SU-DHL-6 (cell line): ENCODE data around the gene DLGAP3.
A peak's percentile ranks its signal among the peaks of the same experiment; 100 is the strongest.
"Not testable (repeated sequence)": the region's sequence is repeated elsewhere in the genome, so short reads cannot be mapped to it uniquely, and the experiment has no call there.

Source experiments
- H2AFZ ChIP-seq: fragments of 200-600 bp; sonication (generic); 2 replicates; pipeline ENCODE4 v1.6.1; 2014; ENCODE audit warnings: low read depth, mild to moderate bottlenecking, moderate library complexity, mixed read lengths, antibody characterized with exemption, low read length; ENCODE audit not compliant: severe bottlenecking
- H3F3A ChIP-seq: fragments of 200-600 bp; shearing (Covaris generic); 2 replicates; pipeline ENCODE4 v1.6.0; 2016; ENCODE audit warnings: antibody characterized with exemption, mild to moderate bottlenecking; ENCODE audit not compliant: insufficient read depth
- H3K27ac ChIP-seq: fragments of 200-600 bp; sonication (generic); 2 replicates; pipeline ENCODE4 v1.5.1; 2016; ENCODE audit warnings: low read depth, mild to moderate bottlenecking, low read length, moderate library complexity, mixed read lengths
- H3K27me3 ChIP-seq: fragments of 200-600 bp; sonication (generic), shearing (Covaris generic); 2 replicates; pipeline ENCODE4 v1.6.0; 2014; ENCODE audit warnings: mild to moderate bottlenecking, low read length
- H3K36me3 ChIP-seq: fragments of 200-600 bp; sonication (generic); 2 replicates; pipeline ENCODE4 v1.6.1; 2014; ENCODE audit warnings: mild to moderate bottlenecking, low read length, mixed read lengths
- H3K4me2 ChIP-seq: fragments of 300-600, 200-600 bp; shearing (Covaris generic), sonication (generic); 2 replicates; pipeline ENCODE4 v1.6.0; 2014; ENCODE audit warnings: low read length, low read depth, mild to moderate bottlenecking; ENCODE audit not compliant: poor library complexity, severe bottlenecking
- H3K4me3 ChIP-seq: fragments of 200-600 bp; sonication (generic); 2 replicates; pipeline ENCODE4 v1.5.1; 2014; ENCODE audit warnings: antibody characterized with exemption, low read length, mild to moderate bottlenecking, mixed read lengths; ENCODE audit not compliant: insufficient read depth, poor library complexity, severe bottlenecking
- H3K79me2 ChIP-seq: fragments of 200-600 bp; sonication (generic); 2 replicates; pipeline ENCODE4 v1.6.1; 2014; ENCODE audit warnings: mild to moderate bottlenecking, low read length, moderate library complexity; ENCODE audit not compliant: insufficient read depth
- H3K9ac ChIP-seq: fragments of 200-600 bp; sonication (generic); 2 replicates; pipeline ENCODE4 v1.7.0; 2014; ENCODE audit warnings: mild to moderate bottlenecking, low read length
- H3K9me2 ChIP-seq: fragments of 200-600 bp; sonication (generic); replicated peaks from 2 replicates; pipeline ENCODE4 v1.6.1; 2014; ENCODE audit warnings: low read length; ENCODE audit not compliant: insufficient read depth
- H3K9me3 ChIP-seq: fragments of 200-600 bp; sonication (generic); 2 replicates; pipeline ENCODE4 v1.6.1; 2014; ENCODE audit warnings: low read length, mixed read lengths; ENCODE audit not compliant: insufficient read depth
- H4K20me1 ChIP-seq: fragments of 200-600 bp; sonication (generic); 2 replicates; pipeline ENCODE4 v1.6.1; 2014; ENCODE audit warnings: low read depth, mild to moderate bottlenecking, antibody characterized with exemption, low read length, moderate library complexity, mixed read lengths
- EZH2phosphoT487 ChIP-seq: fragments of 200-600 bp; sonication (generic), shearing (Covaris generic); conservative IDR thresholded peaks from 2 replicates; pipeline ENCODE4 v1.6.1; 2018; ENCODE audit warnings: mild to moderate bottlenecking, antibody characterized with exemption, low read length, moderate library complexity, mixed read lengths
- TF ChIP-seq, protein P1 (sequence below): fragments of 200-600 bp; sonication (generic); IDR thresholded peaks from one replicate; pipeline ENCODE4 v1.5.1; 2017; ENCODE audit warnings: antibody characterized with exemption, mild to moderate bottlenecking, low read length, moderate library complexity; ENCODE audit not compliant: insufficient read depth, poor library complexity, severe bottlenecking

Gene DLGAP3

DNA sequence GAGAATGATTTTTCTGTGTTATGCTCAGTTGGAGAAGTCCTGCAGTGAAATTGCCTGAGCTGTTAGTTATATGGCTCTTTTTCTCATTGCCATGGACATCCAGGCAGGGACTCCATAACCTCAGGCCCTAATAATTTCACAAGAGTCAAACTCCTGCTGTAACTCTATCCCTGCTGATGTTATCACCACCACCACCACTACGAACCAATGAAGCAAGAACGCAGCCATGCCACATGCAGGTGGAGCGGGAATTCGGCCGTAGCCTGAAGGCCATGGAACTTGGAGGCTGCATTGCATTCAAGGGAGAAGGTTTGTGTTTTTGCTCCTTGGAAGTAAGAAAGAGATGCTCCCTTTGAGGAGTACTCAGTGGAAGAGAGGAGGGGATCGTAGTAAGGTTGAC, 16.8 kb upstream of the DLGAP3 start:
- H3K9ac ChIP-seq = no peak overlapping the region
- no peak overlapping the region for H3K4me3 ChIP-seq
- H4K20me1 ChIP-seq = no peaks in the 10 kb centered on the region
- H3K9me2 ChIP-seq = no peaks in the 10 kb centered on the region
- H3K36me3 ChIP-seq = no peaks in the 10 kb centered on the region
- no peak overlapping the region for H3K27ac ChIP-seq
- H3K9me3 ChIP-seq = peaks cover 2% of the 10 kb centered on the region; the same call in 1 of the 2 replicates
- TF ChIP-seq, protein P1, sequence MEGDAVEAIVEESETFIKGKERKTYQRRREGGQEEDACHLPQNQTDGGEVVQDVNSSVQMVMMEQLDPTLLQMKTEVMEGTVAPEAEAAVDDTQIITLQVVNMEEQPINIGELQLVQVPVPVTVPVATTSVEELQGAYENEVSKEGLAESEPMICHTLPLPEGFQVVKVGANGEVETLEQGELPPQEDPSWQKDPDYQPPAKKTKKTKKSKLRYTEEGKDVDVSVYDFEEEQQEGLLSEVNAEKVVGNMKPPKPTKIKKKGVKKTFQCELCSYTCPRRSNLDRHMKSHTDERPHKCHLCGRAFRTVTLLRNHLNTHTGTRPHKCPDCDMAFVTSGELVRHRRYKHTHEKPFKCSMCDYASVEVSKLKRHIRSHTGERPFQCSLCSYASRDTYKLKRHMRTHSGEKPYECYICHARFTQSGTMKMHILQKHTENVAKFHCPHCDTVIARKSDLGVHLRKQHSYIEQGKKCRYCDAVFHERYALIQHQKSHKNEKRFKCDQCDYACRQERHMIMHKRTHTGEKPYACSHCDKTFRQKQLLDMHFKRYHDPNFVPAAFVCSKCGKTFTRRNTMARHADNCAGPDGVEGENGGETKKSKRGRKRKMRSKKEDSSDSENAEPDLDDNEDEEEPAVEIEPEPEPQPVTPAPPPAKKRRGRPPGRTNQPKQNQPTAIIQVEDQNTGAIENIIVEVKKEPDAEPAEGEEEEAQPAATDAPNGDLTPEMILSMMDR = no peak
- TF ChIP-seq EZH2phosphoT487 = no peak
- no peaks in the 10 kb centered on the region for H3F3A ChIP-seq
- H3K27me3 ChIP-seq = no peaks in the 10 kb centered on the region
- no peak overlapping the region for H3K4me2 ChIP-seq
- no peaks in the 10 kb centered on the region for H3K79me2 ChIP-seq
- H2AFZ ChIP-seq = no peak overlapping the region

- not testable (repeated sequence) for H3K9ac ChIP-seq, H3K4me3 ChIP-seq, H3K9me2 ChIP-seq, H3K27ac ChIP-seq, H3K79me2 ChIP-seq, H4K20me1 ChIP-seq, H3K27me3 ChIP-seq, H3K9me3 ChIP-seq, H3F3A ChIP-seq, H2AFZ ChIP-seq, H3K4me2 ChIP-seq, H3K36me3 ChIP-seq
Observed at GRCh38 chr1:34941798-34942197, 12.3 kb upstream of the DLGAP3 start.

GRCh38 chr1:34930702-34931071, 1.2 kb upstream of the DLGAP3 start:
- Histone ChIP-seq H2AFZ (no peak overlapping the region), H3K79me2 (no peaks in the 10 kb centered on the region), H3F3A (no peaks in the 10 kb centered on the region), H4K20me1 (no peaks in the 10 kb centered on the region), H3K4me3 (no peak overlapping the region), H3K9ac (no peak overlapping the region), H3K4me2 (no peak overlapping the region), H3K36me3 (no peaks in the 10 kb centered on the region), H3K9me3 (no peaks in the 10 kb centered on the region), H3K9me2 (no peaks in the 10 kb centered on the region), H3K27me3 (no peaks in the 10 kb centered on the region), H3K27ac (no peak overlapping the region)
- TF ChIP-seq, protein P1 = no peak
- TF ChIP-seq EZH2phosphoT487 = no peak

DNA sequence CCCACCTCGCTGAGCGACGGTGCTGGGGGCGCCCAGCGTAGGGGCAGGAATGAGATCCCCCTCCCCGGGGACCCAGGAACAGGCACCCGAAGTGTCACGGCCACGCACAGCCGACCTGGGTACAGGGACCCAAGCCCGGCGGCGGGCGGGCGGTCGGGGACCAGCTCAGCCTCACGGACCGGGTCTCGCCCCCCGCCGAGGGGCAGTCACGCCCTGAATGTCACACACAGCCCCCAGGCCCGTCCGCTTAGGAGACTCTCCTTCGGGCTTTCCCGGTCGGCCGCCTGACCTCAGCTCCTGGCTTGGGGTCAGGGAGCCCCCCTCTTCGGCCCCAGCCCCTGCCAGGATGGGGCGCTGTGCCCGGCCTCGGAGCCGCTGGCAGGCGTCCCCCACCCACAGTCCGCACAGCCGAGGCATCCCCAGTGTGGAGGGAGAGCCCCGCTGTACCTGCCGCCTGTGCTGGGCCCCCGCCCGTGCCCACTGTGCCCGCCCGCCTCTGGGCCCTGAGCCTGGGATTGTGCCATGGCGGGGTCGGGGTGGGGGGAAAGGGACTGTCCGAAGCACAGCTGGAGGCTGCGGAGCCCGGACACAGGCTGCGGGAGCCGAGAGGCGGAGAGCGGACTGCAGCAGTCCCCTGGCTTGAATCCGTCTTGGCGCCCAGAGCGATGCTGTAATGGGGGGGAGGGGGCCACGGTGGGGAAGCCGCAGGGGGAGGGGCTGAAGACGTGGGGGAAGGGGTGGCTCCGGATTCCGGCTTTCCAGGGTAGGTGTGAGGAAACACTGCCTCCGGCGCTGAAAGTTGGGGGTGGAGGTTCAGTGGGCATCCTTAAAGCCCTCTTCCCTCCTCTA, 627 bp upstream of the DLGAP3 start:
- H3K27me3 ChIP-seq = no peaks in the 10 kb centered on the region
- no peak overlapping the region for H2AFZ ChIP-seq
- H3K27ac ChIP-seq = no peak overlapping the region
- no peaks in the 10 kb centered on the region for H3K79me2 ChIP-seq
- peak overlapping the region; percentile 20; the same call in 1 of the 2 replicates for H3K9ac ChIP-seq
- H3K4me2 ChIP-seq = peak overlapping the region; percentile 54
- no peaks in the 10 kb centered on the region for H3K36me3 ChIP-seq
- H3K4me3 ChIP-seq = peak overlapping the region; percentile 52
- TF ChIP-seq EZH2phosphoT487 = no peak
- TF ChIP-seq, protein P1 = no peak
- no peaks in the 10 kb centered on the region for H3K9me2 ChIP-seq
- no peaks in the 10 kb centered on the region for H4K20me1 ChIP-seq
- H3K9me3 ChIP-seq = no peaks in the 10 kb centered on the region
- H3F3A ChIP-seq = no peaks in the 10 kb centered on the region
